Measurements from ENCODE around the gene ALKBH5. TPM values are rescaled to one million over a fixed set of nuclear protein-coding genes. Genes with fewer than 3 reads are reported as not detected.

The ALKBH5 gene
- total RNA-seq, 3 donors from 2014 or later (not counting 1 experiment from before 2014, with no cell fraction given): 95.6 to 114 (median 96.7) TPM

GRCh38 chr17:18156171-18156975 lies 27.3 kb upstream of the ALKBH5 start:
- Mint-ChIP-seq H3K36me3 (no peaks in the 10 kb centered on the region), H3K27ac (peak overlapping the region in 1 of 2 donors; percentile 70), H3K9me3 (no peaks in the 10 kb centered on the region), H3K27me3 (ENCODE audit: low read depth in 2 of 2) (no peaks in the 10 kb centered on the region), H3K4me3 (no peak overlapping the region), H3K4me1 (peaks cover 6 to 15% of the 10 kb centered on the region in 2 donors)
- 78% methylated on average over 7 of the region's 8 CpGs for WGBS (ENCODE audit: insufficient coverage)
- no peaks in the 10 kb centered on the region for H3K9me3 ChIP-seq (ENCODE audit: control insufficient read depth, insufficient read depth, low read length)
- DNase-seq: no peak
- H3K36me3 ChIP-seq (ENCODE audit: control insufficient read depth, insufficient read depth, low read length): no peaks in the 10 kb centered on the region
- no peaks in the 10 kb centered on the region for H3K27me3 ChIP-seq (ENCODE audit: control insufficient read depth, insufficient read depth, low read length)
- peaks cover 25% of the 10 kb centered on the region for H3K4me1 ChIP-seq (ENCODE audit: control insufficient read depth, insufficient read depth, low read length)
- intact Hi-C loops (cut with micrococcal nuclease): no loop called here
- H3K27ac ChIP-seq (ENCODE audit: low read length): no peak overlapping the region
- ATAC-seq: no peak
- no peak for TF ChIP-seq CTCF (IDR thresholded peaks at IDR 0.05)
- no peak overlapping the region for H3K4me3 ChIP-seq (ENCODE audit: low read length)

GRCh38 chr17:18156976-18157280 lies 26.7 kb upstream of the ALKBH5 start:
- intact Hi-C loops (cut with micrococcal nuclease): no loop called here
- no peaks in the 10 kb centered on the region for H3K36me3 ChIP-seq (ENCODE audit: control insufficient read depth, insufficient read depth, low read length)
- H3K4me1 ChIP-seq (ENCODE audit: control insufficient read depth, insufficient read depth, low read length): peaks cover 25% of the 10 kb centered on the region
- no peak for DNase-seq
- 89% methylated on average over 10 of the region's 10 CpGs for WGBS (ENCODE audit: insufficient coverage)
- Mint-ChIP-seq H3K36me3 (no peaks in the 10 kb centered on the region), H3K27ac (peak overlapping the region in 1 of 2 donors; percentile 94), H3K9me3 (no peaks in the 10 kb centered on the region), H3K4me3 (no peak overlapping the region), H3K27me3 (ENCODE audit: low read depth in 2 of 2) (no peaks in the 10 kb centered on the region), H3K4me1 (peaks cover 6 to 15% of the 10 kb centered on the region in 2 donors)
- H3K27me3 ChIP-seq (ENCODE audit: control insufficient read depth, insufficient read depth, low read length): no peaks in the 10 kb centered on the region
- peak overlapping the region; percentile 33 for H3K27ac ChIP-seq (ENCODE audit: low read length)
- ATAC-seq: no peak
- H3K9me3 ChIP-seq (ENCODE audit: control insufficient read depth, insufficient read depth, low read length): no peaks in the 10 kb centered on the region
- no peak for TF ChIP-seq CTCF (IDR thresholded peaks at IDR 0.05)
- H3K4me3 ChIP-seq (ENCODE audit: low read length): no peak overlapping the region

GRCh38 chr17:18157354-18157985 lies 26.2 kb upstream of the ALKBH5 start:
- 79% methylated on average over 22 of the region's 22 CpGs for WGBS (ENCODE audit: insufficient coverage)

More at GRCh38 chr17:18157354-18157985, 26.2 kb upstream of the ALKBH5 start:
- H3K27me3 ChIP-seq (ENCODE audit: control insufficient read depth, insufficient read depth, low read length): no peaks in the 10 kb centered on the region
- TF ChIP-seq CTCF (IDR thresholded peaks at IDR 0.05): no peak
- H3K4me3 ChIP-seq (ENCODE audit: low read length): no peak overlapping the region
- H3K36me3 ChIP-seq (ENCODE audit: control insufficient read depth, insufficient read depth, low read length): no peaks in the 10 kb centered on the region
- Mint-ChIP-seq H3K4me3 (peak overlapping the region; percentile 93), H3K27me3 (ENCODE audit: low read depth in 2 of 2) (no peaks in the 10 kb centered on the region), H3K27ac (peak overlapping the region; percentile 84 to 94), H3K9me3 (no peaks in the 10 kb centered on the region), H3K4me1 (peaks cover 6 to 15% of the 10 kb centered on the region in 2 donors), H3K36me3 (no peaks in the 10 kb centered on the region)
- peak overlapping the region; percentile 33 for H3K27ac ChIP-seq (ENCODE audit: low read length)
- no peak for ATAC-seq
- H3K4me1 ChIP-seq (ENCODE audit: control insufficient read depth, insufficient read depth, low read length): peaks cover 25% of the 10 kb centered on the region
- no peak for DNase-seq
- intact Hi-C loops (cut with micrococcal nuclease): no loop called here
- H3K9me3 ChIP-seq (ENCODE audit: control insufficient read depth, insufficient read depth, low read length): no peaks in the 10 kb centered on the region
